AG04450 (cell line): ENCODE measurements around the gene FAM110C. TPM values are rescaled to one million over a fixed set of nuclear protein-coding genes. Genes with fewer than 3 reads are reported as not detected.

Experiments used
- CTCF ChIA-PET: fragments of 300-600, 350-600 bp; formaldehyde crosslinking; extraction: SDS; loops from one replicate; lab custom pipeline; 2022; ENCODE audit warnings: antibody characterized with exemption, inconsistent platforms; lab: Charles Lee
- POLR2A ChIA-PET: fragments of 350-600 bp; formaldehyde crosslinking; extraction: SDS; loops from one replicate; lab custom pipeline; 2021; ENCODE audit warnings: antibody characterized with exemption, inconsistent platforms; lab: Yijun Ruan, JAX
- DNase-seq: peaks from one replicate; pipeline ENCODE4 v3.0.0-alpha.2; 2011; ENCODE audit warnings: low read depth, low spot score
- H3K27ac ChIP-seq: one replicate; pipeline ENCODE4 v1.5.1; 2012; ENCODE audit warnings: low read depth, low read length, control low read depth
- H3K27me3 ChIP-seq: one replicate; pipeline ENCODE4 v1.6.0; 2012; ENCODE audit warnings: low read length; ENCODE audit not compliant: control insufficient read depth, insufficient read depth
- H3K4me3 ChIP-seq: 2 replicates; pipeline ENCODE4 v1.5.1; 2011; ENCODE audit warnings: mild to moderate bottlenecking, low read depth, low read length, control low read depth
- H3K9me3 ChIP-seq: 2 replicates; pipeline ENCODE4 v1.5.1; 2012; ENCODE audit warnings: low read length; ENCODE audit not compliant: control insufficient read depth, insufficient read depth
- polyA plus RNA-seq: library from polyadenylated mRNA; depleted of rRNA; stranded (reverse); fragments of >200 nt; gene quantifications from 2 replicates; pipeline ENCODE4 v1.2.3, GENCODE V29; 2011
- TF ChIP-seq, protein P1 (sequence below): IDR thresholded peaks from 2 replicates; pipeline ENCODE4 v1.5.1; 2011; ENCODE audit warnings: low read depth, low read length, control low read depth, inconsistent platforms

Gene FAM110C
- polyA plus RNA-seq, 1 experiment = not detected

- Histone ChIP-seq H3K27me3 (no peaks in the 10 kb centered on the region), H3K9me3 (peaks cover 20% of the 10 kb centered on the region), H3K4me3 (no peak overlapping the region), H3K27ac (no peak overlapping the region)
- ChIA-PET POLR2A (no interaction called here), CTCF (no interaction called here)
- no peak for DNase-seq
- TF ChIP-seq, protein P1, sequence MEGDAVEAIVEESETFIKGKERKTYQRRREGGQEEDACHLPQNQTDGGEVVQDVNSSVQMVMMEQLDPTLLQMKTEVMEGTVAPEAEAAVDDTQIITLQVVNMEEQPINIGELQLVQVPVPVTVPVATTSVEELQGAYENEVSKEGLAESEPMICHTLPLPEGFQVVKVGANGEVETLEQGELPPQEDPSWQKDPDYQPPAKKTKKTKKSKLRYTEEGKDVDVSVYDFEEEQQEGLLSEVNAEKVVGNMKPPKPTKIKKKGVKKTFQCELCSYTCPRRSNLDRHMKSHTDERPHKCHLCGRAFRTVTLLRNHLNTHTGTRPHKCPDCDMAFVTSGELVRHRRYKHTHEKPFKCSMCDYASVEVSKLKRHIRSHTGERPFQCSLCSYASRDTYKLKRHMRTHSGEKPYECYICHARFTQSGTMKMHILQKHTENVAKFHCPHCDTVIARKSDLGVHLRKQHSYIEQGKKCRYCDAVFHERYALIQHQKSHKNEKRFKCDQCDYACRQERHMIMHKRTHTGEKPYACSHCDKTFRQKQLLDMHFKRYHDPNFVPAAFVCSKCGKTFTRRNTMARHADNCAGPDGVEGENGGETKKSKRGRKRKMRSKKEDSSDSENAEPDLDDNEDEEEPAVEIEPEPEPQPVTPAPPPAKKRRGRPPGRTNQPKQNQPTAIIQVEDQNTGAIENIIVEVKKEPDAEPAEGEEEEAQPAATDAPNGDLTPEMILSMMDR = no peak
Measured at GRCh38 chr2:66853-67252, 20.5 kb upstream of the FAM110C start.

GRCh38 chr2:65121-65520, 18.8 kb upstream of the FAM110C start:
- POLR2A ChIA-PET = no interaction called here

GRCh38 chr2:55587-56448, 9.5 kb upstream of the FAM110C start:
- Histone ChIP-seq H3K4me3 (no peak overlapping the region), H3K27me3 (no peaks in the 10 kb centered on the region), H3K27ac (no peak overlapping the region), H3K9me3 (peaks cover 47% of the 10 kb centered on the region)
- TF ChIP-seq, protein P1 = no peak
- ChIA-PET POLR2A (no interaction called here), CTCF (no interaction called here)
- DNase-seq = no peak

More at GRCh38 chr2:65121-65520, 18.8 kb upstream of the FAM110C start:
- TF ChIP-seq, protein P1 = no peak
- peaks cover 20% of the 10 kb centered on the region for H3K9me3 ChIP-seq
- no peak overlapping the region for H3K4me3 ChIP-seq
- H3K27ac ChIP-seq = no peak overlapping the region
- H3K27me3 ChIP-seq = no peaks in the 10 kb centered on the region
- no peak for DNase-seq
- CTCF ChIA-PET = no interaction called here

DNA sequence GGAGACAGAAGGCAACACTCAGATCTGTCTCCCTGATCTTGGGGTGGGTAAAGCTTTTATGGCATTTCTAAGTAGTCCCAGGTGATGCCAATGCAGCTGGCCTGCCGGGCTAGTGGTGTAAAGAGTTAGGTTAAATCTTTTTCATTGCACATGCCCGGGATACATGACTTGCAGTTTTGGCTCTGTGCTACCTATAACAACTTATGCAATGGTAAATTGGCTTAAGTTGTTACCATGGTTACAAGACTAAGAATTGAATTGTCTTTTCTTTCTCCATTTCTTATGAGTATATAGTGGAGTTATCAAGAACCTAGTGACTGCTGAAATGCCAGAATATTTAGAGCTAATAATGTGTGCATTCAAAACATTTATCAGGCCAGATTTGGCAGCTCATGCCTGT, 5.3 kb upstream of the FAM110C start:
- TF ChIP-seq, protein P1 = no peak
- H3K9me3 ChIP-seq = peaks cover 20% of the 10 kb centered on the region

GRCh38 chr2:47737-48136, 1.4 kb upstream of the FAM110C start:
- H3K27me3 ChIP-seq = no peaks in the 10 kb centered on the region
- no peak overlapping the region for H3K4me3 ChIP-seq
- CTCF ChIA-PET = no interaction called here
- DNase-seq = no peak
- no peak overlapping the region for H3K27ac ChIP-seq
- POLR2A ChIA-PET = no interaction called here
- H3K9me3 ChIP-seq = peaks cover 21% of the 10 kb centered on the region
- TF ChIP-seq, protein P1 = no peak

More for the DNA sequence above, 5.3 kb upstream of the FAM110C start:
- H3K4me3 ChIP-seq = no peak overlapping the region
- no peaks in the 10 kb centered on the region for H3K27me3 ChIP-seq
- CTCF ChIA-PET = no interaction called here
- no peak for DNase-seq
- POLR2A ChIA-PET = no interaction called here
- no peak overlapping the region for H3K27ac ChIP-seq
